UCSD-AML1 (cell line): Measurements from ENCODE around the gene DENND4A.
"Not testable (repeated sequence)": the region's sequence is repeated elsewhere in the genome, so short reads cannot be mapped to it uniquely, and the experiment has no call there.

Experiments
- DNase-seq: peaks from one replicate; lab custom pipeline; 2025; ENCODE audit not compliant: unreplicated experiment; lab: John Stamatoyannopoulos, UW

DENND4A gene

GRCh38 chr15:65789759-65790425, 2.2 kb downstream of the DENND4A start:
- DNase-seq = no peak

GRCh38 chr15:65789105-65789504, 3.0 kb downstream of the DENND4A start:
- DNase-seq = no peak

GRCh38 chr15:65787260-65787659, 4.8 kb downstream of the DENND4A start:
- no peak for DNase-seq

GRCh38 chr15:65785151-65785550, 6.9 kb downstream of the DENND4A start:
- DNase-seq = no peak

- no peak for DNase-seq
These were observed 8.2 kb downstream of the DENND4A start for GRCh38 chr15:65783872-65784271.

GRCh38 chr15:65782096-65782495, 10.0 kb downstream of the DENND4A start:
- DNase-seq = no peak

- not testable (repeated sequence) for DNase-seq
These were observed 13.4 kb downstream of the DENND4A start for GRCh38 chr15:65778701-65779100.

GRCh38 chr15:65778269-65778668, 13.8 kb downstream of the DENND4A start:
- DNase-seq = no peak

GRCh38 chr15:65777843-65778242, 14.2 kb downstream of the DENND4A start:
- no peak for DNase-seq

- DNase-seq = no peak
These were observed 15.0 kb downstream of the DENND4A start for GRCh38 chr15:65777053-65777452.

- DNase-seq = no peak
These were observed 18.5 kb downstream of the DENND4A start for GRCh38 chr15:65773386-65774111.

GRCh38 chr15:65772930-65773329, 19.2 kb downstream of the DENND4A start:
- no peak for DNase-seq

- no peak for DNase-seq
These were observed 20.2 kb downstream of the DENND4A start for GRCh38 chr15:65771870-65772269.

GRCh38 chr15:65769482-65769881, 22.6 kb downstream of the DENND4A start:
- no peak for DNase-seq

- DNase-seq = no peak
These were observed 24.2 kb downstream of the DENND4A start for GRCh38 chr15:65767895-65768294.

GRCh38 chr15:65767264-65767595, 24.9 kb downstream of the DENND4A start:
- no peak for DNase-seq

GRCh38 chr15:65766422-65767263, 25.4 kb downstream of the DENND4A start:
- no peak for DNase-seq

GRCh38 chr15:65765106-65765505, 27.0 kb downstream of the DENND4A start:
- DNase-seq = no peak

GRCh38 chr15:65762914-65763787, 28.9 kb downstream of the DENND4A start:
- DNase-seq = no peak

- DNase-seq = no peak
These were observed 29.7 kb downstream of the DENND4A start for GRCh38 chr15:65762399-65762798.
